GM12878 (cell line): Measurements from ENCODE around the gene AP3S2. TPM values are rescaled to one million over a fixed set of nuclear protein-coding genes. Genes with fewer than 3 reads are reported as not detected.
"Not testable (repeated sequence)": the region's sequence is repeated elsewhere in the genome, so short reads cannot be mapped to it uniquely, and the experiment has no call there.

Experiments
- ATAC-seq: fragments of 200-7000 bp; cut with Tn5 transposase; 3 replicates; pipeline ENCODE4 v1.9.1; 2020; ENCODE audit warnings: mild to moderate bottlenecking, moderate library complexity
- BruUV-seq: library from RNA; stranded (reverse); fragments of 400-500 nt; replicated peaks from 2 replicates; lab custom pipeline; 2021; lab: Mats Ljungman, UMichigan
- CTCF ChIA-PET: fragments of 300-600 bp; sonication (Branson Sonifier 250); formaldehyde crosslinking; extraction: SDS; loops from one replicate; lab custom pipeline; 2021; ENCODE audit warnings: inconsistent platforms; lab: Yijun Ruan, JAX
- POLR2A ChIA-PET: fragments of 350-600 bp; formaldehyde crosslinking; extraction: SDS; loops from one replicate; lab custom pipeline; 2021; ENCODE audit warnings: inconsistent platforms; lab: Charles Lee
- RAD21 ChIA-PET: fragments of 300-600 bp; sonication (Branson Sonifier 250); formaldehyde crosslinking; loops from one replicate; lab custom pipeline; 2023; ENCODE audit warnings: antibody characterized with exemption; ENCODE audit not compliant: unreplicated experiment; lab: Charles Lee
- SMC1A ChIA-PET: fragments of 300-600 bp; sonication (Branson Sonifier 250); formaldehyde crosslinking; loops from one replicate; lab custom pipeline; 2023; ENCODE audit not compliant: unreplicated experiment, uncharacterized antibody; lab: Charles Lee
- DNase-seq: peaks from one replicate; pipeline ENCODE4 v3.0.0-alpha.2; 2011; ENCODE audit warnings: low read depth, low spot score
- FAIRE-seq: peaks from 3 replicates; lab custom pipeline; 2011; peaks lifted over from hg19 to GRCh38; lab: Jason Lieb, UNC
- H2AFZ ChIP-seq: 2 replicates; pipeline ENCODE4 v1.6.0; 2011; ENCODE audit warnings: low read depth, low read length, control low read depth; ENCODE audit not compliant: control insufficient read depth
- H3K27ac ChIP-seq: 2 replicates; pipeline ENCODE4 v1.5.1; 2011; ENCODE audit warnings: control low read depth; ENCODE audit not compliant: control insufficient read depth, insufficient read depth
- H3K27me3 ChIP-seq, 2 experiments: replicated peaks in 1 of 2; 2 replicates each; pipeline versions ENCODE4 v1.6.0 to v1.6.1; 2011; ENCODE audit warnings: low read length in 1 of 2; ENCODE audit not compliant: control insufficient read depth in 2 of 2, insufficient read depth in 2 of 2
- H3K36me3 ChIP-seq, 2 experiments: 2 replicates each; pipeline ENCODE4 v1.5.1; 2011; ENCODE audit warnings: low read length in 1 of 2; ENCODE audit not compliant: control insufficient read depth in 2 of 2, insufficient read depth in 2 of 2
- H3K4me1 ChIP-seq: 2 replicates; pipeline ENCODE4 v1.6.1; 2011; ENCODE audit warnings: mild to moderate bottlenecking, low read length, moderate library complexity, mixed read lengths; ENCODE audit not compliant: control insufficient read depth, insufficient read depth
- H3K4me2 ChIP-seq: 2 replicates; pipeline ENCODE4 v1.6.0; 2011; ENCODE audit warnings: control low read depth; ENCODE audit not compliant: control insufficient read depth, insufficient read depth
- H3K4me3 ChIP-seq: fragments of 200-600 bp; sonication (generic); 2 replicates; pipeline ENCODE4 v1.5.1; 2016
- H3K79me2 ChIP-seq: 2 replicates; pipeline ENCODE4 v1.6.0; 2011; ENCODE audit warnings: low read length; ENCODE audit not compliant: control insufficient read depth, insufficient read depth
- H3K9ac ChIP-seq: 2 replicates; pipeline ENCODE4 v1.8.0; 2011; ENCODE audit warnings: low read length, control low read depth, mixed read lengths; ENCODE audit not compliant: control insufficient read depth, insufficient read depth
- H3K9me3 ChIP-seq: replicated peaks from 3 replicates; pipeline ENCODE4 v1.5.1; 2011; ENCODE audit warnings: mild to moderate bottlenecking, low read length; ENCODE audit not compliant: control insufficient read depth, insufficient read depth
- H4K20me1 ChIP-seq: 2 replicates; pipeline ENCODE4 v1.6.0; 2011; ENCODE audit not compliant: control insufficient read depth, insufficient read depth
- BACH1 ChIP-seq: fragments of 450-650 bp; IDR thresholded peaks from 2 replicates; pipeline ENCODE4 v1.6.1; 2017; ENCODE audit warnings: mild to moderate bottlenecking, borderline replicate concordance
- CBFB ChIP-seq: IDR thresholded peaks from 2 replicates; pipeline ENCODE4 v1.6.1; 2016; ENCODE audit warnings: antibody characterized with exemption, low read depth
- KDM1A ChIP-seq: fragments of 200-600 bp; sonication (generic); IDR thresholded peaks from 2 replicates; pipeline ENCODE4 v1.6.1; 2016; ENCODE audit warnings: borderline replicate concordance
- RAD21 ChIP-seq: IDR thresholded peaks from 2 replicates; pipeline ENCODE4 v1.6.1; 2011; ENCODE audit warnings: mild to moderate bottlenecking, low read depth, low read length, moderate library complexity; ENCODE audit not compliant: insufficient read depth
- SREBF1 ChIP-seq: IDR thresholded peaks from 2 replicates; pipeline ENCODE4 v1.6.1; 2012; ENCODE audit warnings: mild to moderate bottlenecking, low read length
- SUZ12 ChIP-seq: fragments of 200-600 bp; sonication (generic); IDR thresholded peaks from one replicate; pipeline ENCODE4 v1.6.1; 2018; ENCODE audit warnings: antibody characterized with exemption, mild to moderate bottlenecking; ENCODE audit not compliant: unreplicated experiment
- TARDBP ChIP-seq: IDR thresholded peaks from 2 replicates; pipeline ENCODE4 v1.6.1; 2016; ENCODE audit warnings: borderline replicate concordance
- TCF3 ChIP-seq: IDR thresholded peaks from 2 replicates; pipeline ENCODE4 v1.6.1; 2012; ENCODE audit warnings: low read depth, mild to moderate bottlenecking, low read length, borderline replicate concordance; ENCODE audit not compliant: insufficient read depth
- WGBS: methylation state at CpG from one replicate; pipeline ENCODE4 v1.1.6; 2016; ENCODE audit warnings: low lambda C conversion rate; ENCODE audit not compliant: insufficient replicate concordance, insufficient coverage; ENCODE audit errors: missing lambda C conversion rate; 5-methylcytosine and 5-hydroxymethylcytosine counted together
- in situ Hi-C: fragments of 300-500 bp; cut with MboI; formaldehyde crosslinking; loops from 9 replicates; pipeline ENCODE4 v1.14.3; 2018; ENCODE audit warnings: mixed read lengths
- intact Hi-C: fragments of 100-400 bp; cut with micrococcal nuclease; formaldehyde crosslinking; loops from one replicate; pipeline ENCODE4 v1.14.2; 2022; ENCODE audit not compliant: unreplicated experiment
- polyA plus RNA-seq, 11 experiments: library from polyadenylated mRNA; depleted of rRNA in 4 of 11; unstranded in 6 of 11; stranded (reverse) in 5 of 11; fragments of >200 nt; fragmentation: Nextera tagmentation in 4 of 11; fragmentation: Illumina TruSeq in 1 of 11; extraction: Ambion mirVana in 4 of 11; extraction: Trizol in 1 of 11; gene quantifications; 1 replicate in 1 of 11; 2 replicates in 10 of 11; pipeline versions ENCODE4 v1.2.1 to v1.2.3, GENCODE V29; 2011 to 2016; ENCODE audit warnings: inconsistent platforms in 2 of 11, missing spikeins in 2 of 11, low read depth in 1 of 11
- total RNA-seq, 4 experiments: library from RNA; depleted of rRNA in 3 of 4; stranded (reverse); fragments of >200 nt in 3 of 4; fragmentation: Illumina TruSeq in 1 of 4; extraction: Trizol in 1 of 4; gene quantifications; 2 replicates each; pipeline versions ENCODE4 v1.2.1 to v1.2.3, GENCODE V29; 2013 to 2021
- TF ChIP-seq, protein P1 (sequence below): fragments of 450-650 bp; IDR thresholded peaks from 2 replicates; pipeline ENCODE4 v1.6.1; 2018; ENCODE audit warnings: mild to moderate bottlenecking, low read depth, moderate library complexity; ENCODE audit not compliant: partially characterized antibody
- TF ChIP-seq, protein P2 (sequence below): fragments of 450-650 bp; IDR thresholded peaks from 2 replicates; pipeline ENCODE4 v1.6.1; 2018; ENCODE audit warnings: borderline replicate concordance, mild to moderate bottlenecking; ENCODE audit not compliant: partially characterized antibody

The AP3S2 gene
- total and polyA plus RNA-seq, 10 of the 15 experiments (the other 5 are each of a cell fraction or from before 2014, with no cell fraction given) = 10.0 to 43.6 (median 26.0) TPM

DNA sequence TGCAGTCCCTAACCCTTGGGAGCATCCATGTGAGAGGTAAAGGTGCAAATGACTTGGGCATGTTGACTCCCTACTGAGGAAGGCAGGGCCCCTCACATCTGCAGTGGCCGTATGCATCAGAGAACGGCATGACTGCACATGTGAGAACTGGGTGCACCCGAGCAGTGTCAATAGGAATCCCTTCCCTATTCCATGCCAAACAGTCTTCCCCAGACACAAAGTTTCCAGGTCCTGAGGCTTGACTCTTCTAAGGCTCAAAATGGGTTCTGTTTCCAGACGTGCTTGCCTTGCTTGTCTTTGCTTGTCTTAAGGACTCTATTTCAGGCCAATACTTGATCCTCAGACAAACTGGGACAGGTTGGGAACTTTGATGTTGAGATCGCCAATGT, 58.6 kb downstream of the AP3S2 start:
- no peaks in the 10 kb centered on the region for H4K20me1 ChIP-seq
- peaks cover 11 to 18% of the 10 kb centered on the region in 2 experiments; a peak in 3 of 4 replicates for H3K36me3 ChIP-seq
- intact Hi-C loops = no loop called here
- H3K4me1 ChIP-seq = peaks cover 14% of the 10 kb centered on the region
- CTCF ChIA-PET = no interaction called here
- in situ Hi-C loops = no loop called here
- RAD21 ChIA-PET = no interaction called here
- H3K9me3 ChIP-seq = no peaks in the 10 kb centered on the region
- no peak overlapping the region for H3K4me3 ChIP-seq
- 86% methylated on average over 5 of the region's 5 CpGs for WGBS
- TF ChIP-seq KDM1A = no peak
- no peak for TF ChIP-seq TCF3
- TF ChIP-seq, protein P1, sequence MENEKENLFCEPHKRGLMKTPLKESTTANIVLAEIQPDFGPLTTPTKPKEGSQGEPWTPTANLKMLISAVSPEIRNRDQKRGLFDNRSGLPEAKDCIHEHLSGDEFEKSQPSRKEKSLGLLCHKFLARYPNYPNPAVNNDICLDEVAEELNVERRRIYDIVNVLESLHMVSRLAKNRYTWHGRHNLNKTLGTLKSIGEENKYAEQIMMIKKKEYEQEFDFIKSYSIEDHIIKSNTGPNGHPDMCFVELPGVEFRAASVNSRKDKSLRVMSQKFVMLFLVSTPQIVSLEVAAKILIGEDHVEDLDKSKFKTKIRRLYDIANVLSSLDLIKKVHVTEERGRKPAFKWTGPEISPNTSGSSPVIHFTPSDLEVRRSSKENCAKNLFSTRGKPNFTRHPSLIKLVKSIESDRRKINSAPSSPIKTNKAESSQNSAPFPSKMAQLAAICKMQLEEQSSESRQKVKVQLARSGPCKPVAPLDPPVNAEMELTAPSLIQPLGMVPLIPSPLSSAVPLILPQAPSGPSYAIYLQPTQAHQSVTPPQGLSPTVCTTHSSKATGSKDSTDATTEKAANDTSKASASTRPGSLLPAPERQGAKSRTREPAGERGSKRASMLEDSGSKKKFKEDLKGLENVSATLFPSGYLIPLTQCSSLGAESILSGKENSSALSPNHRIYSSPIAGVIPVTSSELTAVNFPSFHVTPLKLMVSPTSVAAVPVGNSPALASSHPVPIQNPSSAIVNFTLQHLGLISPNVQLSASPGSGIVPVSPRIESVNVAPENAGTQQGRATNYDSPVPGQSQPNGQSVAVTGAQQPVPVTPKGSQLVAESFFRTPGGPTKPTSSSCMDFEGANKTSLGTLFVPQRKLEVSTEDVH = no peak
- TF ChIP-seq RAD21 = no peak
- TF ChIP-seq BACH1 = no peak
- TF ChIP-seq CBFB = no peak
- TF ChIP-seq SREBF1 = no peak
- no peak for TF ChIP-seq SUZ12
- TF ChIP-seq, protein P2, sequence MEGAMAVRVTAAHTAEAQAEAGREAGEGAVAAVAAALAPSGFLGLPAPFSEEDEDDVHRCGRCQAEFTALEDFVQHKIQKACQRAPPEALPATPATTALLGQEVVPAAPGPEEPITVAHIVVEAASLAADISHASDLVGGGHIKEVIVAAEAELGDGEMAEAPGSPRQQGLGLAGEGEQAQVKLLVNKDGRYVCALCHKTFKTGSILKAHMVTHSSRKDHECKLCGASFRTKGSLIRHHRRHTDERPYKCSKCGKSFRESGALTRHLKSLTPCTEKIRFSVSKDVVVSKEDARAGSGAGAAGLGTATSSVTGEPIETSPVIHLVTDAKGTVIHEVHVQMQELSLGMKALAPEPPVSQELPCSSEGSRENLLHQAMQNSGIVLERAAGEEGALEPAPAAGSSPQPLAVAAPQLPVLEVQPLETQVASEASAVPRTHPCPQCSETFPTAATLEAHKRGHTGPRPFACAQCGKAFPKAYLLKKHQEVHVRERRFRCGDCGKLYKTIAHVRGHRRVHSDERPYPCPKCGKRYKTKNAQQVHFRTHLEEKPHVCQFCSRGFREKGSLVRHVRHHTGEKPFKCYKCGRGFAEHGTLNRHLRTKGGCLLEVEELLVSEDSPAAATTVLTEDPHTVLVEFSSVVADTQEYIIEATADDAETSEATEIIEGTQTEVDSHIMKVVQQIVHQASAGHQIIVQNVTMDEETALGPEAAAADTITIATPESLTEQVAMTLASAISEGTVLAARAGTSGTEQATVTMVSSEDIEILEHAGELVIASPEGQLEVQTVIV = no peak
- no peak for TF ChIP-seq TARDBP
- H3K27ac ChIP-seq = no peak overlapping the region
- no peaks in the 10 kb centered on the region for H3K27me3 ChIP-seq
- SMC1A ChIA-PET = no interaction called here
- no peak overlapping the region for H3K4me2 ChIP-seq
- BruUV-seq = no TSS peak
- H3K79me2 ChIP-seq = no peaks in the 10 kb centered on the region
- H3K9ac ChIP-seq = no peak overlapping the region
- no peak for ATAC-seq
- FAIRE-seq = no peak
- no peak for DNase-seq
- POLR2A ChIA-PET = no interaction called here
- H2AFZ ChIP-seq = no peak overlapping the region

DNA sequence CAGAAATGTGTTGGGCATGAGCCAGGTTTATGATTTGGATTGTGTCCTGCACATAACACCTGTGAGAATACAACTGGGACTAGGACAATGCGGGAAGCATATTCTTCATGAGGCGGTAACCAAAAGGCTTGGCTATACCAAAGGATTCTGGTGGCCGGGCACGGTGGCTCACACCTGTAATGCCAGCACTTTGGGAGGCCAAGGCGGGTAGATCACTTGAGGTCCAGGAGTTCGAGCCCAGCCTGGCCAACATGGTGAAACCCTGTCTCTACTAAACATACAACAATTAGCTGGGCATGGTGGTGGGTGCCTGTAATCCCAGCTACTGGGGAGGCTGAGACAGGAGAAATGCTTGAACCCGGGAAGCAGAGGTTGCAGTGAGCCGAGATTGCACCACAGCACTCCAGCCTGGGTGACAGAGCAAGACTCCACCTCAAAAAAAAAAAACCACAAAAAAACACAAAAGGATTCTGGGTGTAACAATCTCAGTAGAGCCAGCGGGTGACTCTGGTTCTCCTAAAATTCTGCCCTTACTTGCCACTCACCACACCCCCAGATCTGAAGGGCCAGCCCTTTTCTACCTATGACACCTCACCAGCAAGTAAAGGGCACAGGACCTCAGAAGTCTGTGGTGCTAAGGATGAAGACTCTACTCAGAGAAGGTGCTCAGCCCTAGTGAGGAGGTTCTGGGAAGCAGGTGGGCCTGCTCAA, 59.2 kb downstream of the AP3S2 start:
- H3K9ac ChIP-seq, H2AFZ ChIP-seq, POLR2A ChIA-PET, H4K20me1 ChIP-seq, intact Hi-C loops, H3K27ac ChIP-seq, FAIRE-seq, H3K79me2 ChIP-seq, BruUV-seq, CTCF ChIA-PET, H3K9me3 ChIP-seq, DNase-seq, in situ Hi-C loops, RAD21 ChIA-PET, H3K4me3 ChIP-seq, H3K4me1 ChIP-seq, ATAC-seq, H3K4me2 ChIP-seq, H3K27me3 ChIP-seq: not testable (repeated sequence)
- SMC1A ChIA-PET = interaction anchor here (1.6 kb wide), 1 partner anchor 40 kb away, joined by 4 read pairs; no protein-coding TSS in a partner anchor
- WGBS = 99% methylated on average over 9 of the region's 9 CpGs
- peaks cover 11 to 18% of the 10 kb centered on the region in 2 experiments; a peak in 3 of 4 replicates for H3K36me3 ChIP-seq
